HS-27A (cell line): ENCODE measurements around the gene MMP28.

ENCODE experiments used
- DNase-seq: peaks from one replicate; pipeline ENCODE4 v3.0.0-alpha.2; 2012; ENCODE audit warnings: low read depth, missing footprints

The MMP28 gene

DNA sequence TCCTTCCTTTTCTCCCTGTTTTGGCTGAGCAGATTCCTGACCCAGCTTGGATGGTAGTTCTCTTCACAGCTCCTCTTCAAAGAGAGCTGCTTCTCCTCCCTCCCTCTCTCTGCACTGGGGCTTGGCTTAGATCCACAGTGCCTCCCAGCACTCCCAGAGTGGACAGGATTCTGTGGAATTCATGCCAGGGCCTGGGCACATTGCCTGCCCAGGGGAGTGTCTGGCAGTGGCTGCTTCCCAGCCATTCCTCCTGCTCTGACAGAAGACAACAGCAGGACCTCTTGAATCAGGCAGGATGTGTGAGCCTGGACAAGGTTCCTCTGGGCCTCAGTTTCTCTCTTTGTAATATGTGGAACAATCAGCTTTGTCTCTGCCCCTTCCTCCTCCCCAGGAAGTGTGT, 4.5 kb upstream of the MMP28 start:
- no peak for DNase-seq

DNA sequence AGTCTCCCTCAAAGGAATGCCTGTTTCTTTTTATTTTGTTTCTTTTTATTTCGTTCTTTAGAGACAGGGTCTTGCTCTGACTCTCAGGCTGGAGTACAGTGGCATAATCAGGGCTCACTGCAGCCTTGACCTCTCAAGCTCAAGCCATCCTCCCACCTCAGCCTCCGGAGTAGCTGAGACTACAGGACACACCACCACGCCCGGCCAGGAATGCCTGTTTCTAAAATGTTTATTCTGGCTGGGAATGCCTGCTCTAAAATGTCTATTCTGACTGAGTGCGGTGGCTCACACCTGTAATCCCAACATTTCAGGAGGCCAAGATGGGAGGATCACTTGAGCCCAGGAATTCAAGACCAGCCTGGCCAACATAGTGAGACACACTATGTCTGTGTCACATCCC, 2.5 kb upstream of the MMP28 start:
- no peak for DNase-seq

DNA sequence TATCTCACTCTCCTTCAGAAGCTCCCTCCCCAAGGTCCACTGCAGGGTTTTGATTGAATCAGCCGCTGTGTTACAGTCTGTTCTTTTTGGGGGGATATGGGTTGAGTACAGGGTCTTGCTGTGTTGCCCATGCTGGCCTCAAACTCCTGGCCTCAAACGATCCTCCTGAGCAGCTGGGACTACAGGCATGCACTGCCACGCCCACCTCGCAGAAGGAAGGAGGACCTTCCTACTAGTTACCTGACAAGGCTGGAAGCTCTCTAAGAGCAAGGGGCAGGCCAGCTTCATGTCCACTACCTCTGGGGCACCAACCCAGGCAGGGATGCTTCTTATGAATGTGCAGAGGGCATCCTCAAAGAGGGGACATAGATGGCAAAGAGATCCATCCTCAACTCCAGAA, 1.9 kb upstream of the MMP28 start:
- DNase-seq = no peak

DNA sequence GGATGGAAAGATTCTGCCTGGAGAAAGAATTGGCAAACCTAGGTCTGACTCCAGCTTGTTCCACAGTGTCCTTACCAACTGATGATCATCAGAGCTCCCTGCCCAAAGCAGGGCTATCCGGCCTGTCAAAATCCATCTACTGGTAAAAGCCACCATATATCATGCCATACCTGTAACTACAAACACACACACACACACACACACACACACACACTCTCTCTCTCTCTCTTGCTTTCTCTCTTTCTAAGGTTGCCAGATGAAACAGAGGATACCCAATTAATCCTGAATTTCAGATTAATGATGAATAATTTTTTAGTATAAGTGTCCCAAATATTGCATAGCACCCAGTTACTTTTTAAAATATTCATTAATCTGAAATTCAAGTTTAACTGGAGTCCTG, 1.5 kb upstream of the MMP28 start:
- no peak for DNase-seq

DNA sequence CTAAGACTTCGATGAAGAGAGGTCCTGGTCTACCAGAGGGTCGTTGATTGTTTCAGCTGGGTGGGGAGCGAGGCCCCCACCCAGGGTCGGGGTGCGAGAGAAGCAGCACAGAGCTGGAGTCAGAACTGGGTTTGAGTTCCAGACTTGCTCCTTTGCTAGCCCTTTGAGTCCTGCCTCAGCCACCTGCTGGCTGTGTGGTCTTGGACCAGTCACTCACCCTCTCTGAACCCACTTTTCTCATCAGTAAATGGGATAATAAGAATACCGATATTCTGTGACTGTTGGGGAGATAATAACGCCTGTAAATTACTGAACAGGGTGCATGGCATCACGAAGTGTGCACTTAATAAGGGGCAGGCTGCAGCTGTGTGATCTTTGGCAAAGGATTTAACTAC, 427 bp upstream of the MMP28 start:
- DNase-seq = no peak

DNA sequence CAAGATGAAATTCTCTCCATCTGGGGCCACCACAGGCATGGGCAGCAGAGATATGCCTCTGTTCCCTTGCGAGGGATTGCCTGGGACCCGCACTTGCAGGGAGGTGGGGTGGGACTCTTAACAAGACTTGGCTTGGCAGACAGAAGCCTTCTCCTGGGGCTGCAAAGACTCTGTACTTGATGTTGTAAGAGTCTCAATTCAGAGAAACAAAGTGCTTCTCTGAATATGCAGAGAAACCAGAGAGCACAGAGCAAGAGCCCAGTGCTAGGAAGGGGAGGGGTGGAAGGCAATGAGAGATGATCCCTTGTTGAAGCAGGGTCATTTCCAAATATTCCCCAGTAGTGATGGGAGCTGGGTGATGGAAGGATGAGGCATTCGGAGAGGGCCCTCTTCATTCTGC, 2.2 kb downstream of the MMP28 start:
- DNase-seq = no peak

DNA sequence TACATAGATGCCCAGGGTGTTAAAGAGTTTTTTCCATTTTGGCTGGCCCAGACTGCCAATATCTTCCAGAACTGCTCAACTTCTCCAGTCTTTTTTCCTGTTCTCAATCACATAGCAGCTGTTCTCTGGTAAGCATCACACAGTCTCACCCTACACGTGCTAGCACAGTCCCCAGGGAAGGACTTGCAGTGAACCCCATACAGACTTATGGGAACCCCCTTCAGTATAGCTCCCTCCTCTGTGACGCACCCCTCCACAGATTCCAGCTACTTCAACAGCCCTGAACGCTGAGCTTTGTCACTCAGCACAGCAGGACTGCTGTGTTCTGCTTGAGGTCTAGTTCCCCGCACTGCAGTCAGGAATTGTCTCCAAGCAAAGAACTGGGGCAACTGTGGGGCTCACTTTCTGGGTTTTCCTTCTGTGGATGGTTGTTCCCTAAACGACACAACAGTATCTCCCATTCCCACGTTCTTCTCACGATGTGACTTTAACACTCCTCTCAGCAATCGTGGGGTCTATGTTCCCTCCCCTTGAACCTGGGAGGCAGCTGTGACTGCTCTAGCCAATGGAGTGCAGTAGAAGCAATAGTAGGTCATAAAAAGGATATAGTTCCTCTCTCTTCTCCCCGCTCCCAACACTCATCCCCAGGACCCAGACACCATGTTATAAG, 3.6 kb downstream of the MMP28 start:
- DNase-seq = no peak

DNA sequence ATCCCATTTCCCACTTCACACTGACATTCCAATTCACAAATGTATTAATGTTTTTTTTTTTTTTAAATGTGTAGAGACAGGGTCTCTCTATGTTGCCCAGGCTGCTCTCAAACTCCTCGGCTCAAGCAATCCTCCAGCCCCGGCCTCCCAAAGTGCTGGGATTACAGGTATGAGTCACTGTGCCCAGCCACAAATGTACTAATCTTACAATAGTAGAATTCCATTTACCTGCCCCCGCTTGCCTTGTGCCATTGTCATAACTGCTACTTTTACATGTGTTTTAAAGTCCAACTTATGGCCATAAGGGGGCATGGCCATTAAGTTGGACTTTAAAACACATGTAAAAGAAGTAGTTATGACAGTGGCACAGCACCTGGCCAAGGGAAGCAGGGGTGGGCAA, 4.6 kb downstream of the MMP28 start:
- no peak for DNase-seq

DNA sequence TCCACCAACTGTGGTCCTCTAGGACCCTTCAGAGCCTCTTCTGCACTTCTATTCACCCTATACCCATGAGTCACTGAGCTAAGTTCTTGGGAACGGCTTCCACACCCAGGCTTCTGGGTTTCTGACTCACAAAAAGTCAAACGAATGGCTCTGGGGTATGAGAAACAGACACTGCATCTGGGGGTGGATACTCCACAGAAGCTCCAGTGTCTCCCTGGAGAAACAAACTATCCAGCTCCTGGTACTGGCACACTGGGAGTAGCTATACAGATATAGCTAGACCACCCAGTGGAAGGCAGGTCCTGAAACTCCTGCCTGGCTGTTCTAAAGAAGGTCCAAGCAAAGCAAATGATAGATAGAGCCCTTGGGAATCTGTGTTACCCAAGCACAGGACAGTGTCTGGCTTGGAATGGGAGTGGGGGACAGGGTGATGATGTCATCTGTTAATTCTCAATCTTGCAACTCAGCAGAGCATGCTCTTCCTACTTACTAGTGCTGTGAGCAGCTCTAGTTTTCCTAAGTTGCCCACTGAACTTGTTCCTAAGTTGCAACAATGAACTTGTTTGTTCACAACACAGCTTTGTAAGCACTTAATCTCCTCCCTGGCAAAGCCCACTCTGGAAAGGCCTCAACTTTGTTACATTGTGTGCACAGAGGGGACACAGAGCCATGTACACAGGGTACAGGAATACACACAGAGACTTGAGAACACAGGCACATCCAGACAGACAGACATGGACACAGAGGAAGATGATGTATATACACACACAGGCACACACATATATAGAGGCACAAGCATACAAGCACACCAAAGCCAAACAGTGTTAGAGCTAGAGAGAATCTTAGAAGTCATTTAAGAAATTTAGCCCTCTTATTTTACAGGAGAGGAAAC, 6.7 kb downstream of the MMP28 start:
- DNase-seq = no peak

DNA sequence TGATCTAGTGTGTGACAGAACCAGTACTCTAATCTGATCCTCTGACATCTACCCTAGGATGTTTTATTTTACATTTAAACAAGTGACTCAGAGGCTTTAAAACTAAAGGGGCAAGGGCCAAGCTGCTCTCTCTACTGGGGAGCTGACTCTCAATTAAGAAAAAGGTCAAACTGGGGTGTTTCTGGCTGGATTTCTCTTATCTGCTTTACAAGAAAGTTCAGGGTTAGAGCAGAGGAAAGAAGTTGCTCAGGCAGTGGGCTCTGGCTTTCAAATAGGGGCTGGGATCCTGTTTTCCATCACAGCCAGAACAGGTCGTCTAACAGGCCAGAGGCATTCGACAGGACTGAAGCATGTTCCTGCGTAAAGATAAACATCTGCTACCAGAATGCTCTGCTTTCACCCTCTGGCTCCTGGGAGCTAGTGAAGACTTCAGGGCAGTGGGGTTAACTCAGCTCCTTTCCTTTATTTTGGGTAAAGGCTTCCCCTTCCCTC, 8.5 kb downstream of the MMP28 start:
- no peak for DNase-seq

DNA sequence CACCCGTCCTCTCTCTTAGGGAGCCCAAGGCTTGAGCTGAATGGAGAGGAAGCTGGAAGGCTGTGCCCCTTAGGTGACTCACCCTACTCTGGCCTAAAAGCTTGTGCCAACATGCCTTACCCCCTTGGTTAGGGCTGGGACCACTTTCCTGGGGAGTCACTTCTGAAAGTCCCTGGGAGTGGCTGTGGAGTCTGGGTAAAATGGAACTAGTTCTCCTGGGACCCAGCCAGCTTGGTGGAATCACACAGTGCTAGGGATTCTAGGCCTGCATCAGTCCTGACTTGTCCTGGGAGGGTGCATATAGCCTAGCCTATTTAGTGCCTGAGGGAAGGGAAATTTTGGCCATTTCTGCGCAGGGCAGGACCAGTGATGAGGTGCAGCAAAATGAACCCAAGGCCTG, 10.5 kb downstream of the MMP28 start:
- DNase-seq = no peak

DNA sequence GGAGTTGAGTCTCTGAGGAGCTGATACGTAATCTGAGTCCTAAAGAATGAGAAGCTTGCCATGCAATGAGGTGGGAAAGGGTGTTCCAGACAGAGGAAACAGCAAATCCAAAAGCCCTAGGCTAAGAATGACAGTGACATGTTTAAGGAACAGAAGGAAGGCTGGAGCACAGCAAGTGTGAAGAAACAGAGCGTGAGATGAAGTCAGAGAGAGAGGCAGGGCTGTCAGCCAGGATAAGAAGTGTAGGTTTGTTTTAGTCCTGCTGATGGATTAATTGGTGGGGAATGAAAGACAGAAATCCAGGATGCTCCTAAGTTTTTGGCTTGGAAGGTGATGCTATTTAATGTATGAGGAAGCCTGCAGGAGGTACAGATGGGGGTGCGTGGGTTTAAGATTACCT, 14.5 kb downstream of the MMP28 start:
- no peak for DNase-seq

DNA sequence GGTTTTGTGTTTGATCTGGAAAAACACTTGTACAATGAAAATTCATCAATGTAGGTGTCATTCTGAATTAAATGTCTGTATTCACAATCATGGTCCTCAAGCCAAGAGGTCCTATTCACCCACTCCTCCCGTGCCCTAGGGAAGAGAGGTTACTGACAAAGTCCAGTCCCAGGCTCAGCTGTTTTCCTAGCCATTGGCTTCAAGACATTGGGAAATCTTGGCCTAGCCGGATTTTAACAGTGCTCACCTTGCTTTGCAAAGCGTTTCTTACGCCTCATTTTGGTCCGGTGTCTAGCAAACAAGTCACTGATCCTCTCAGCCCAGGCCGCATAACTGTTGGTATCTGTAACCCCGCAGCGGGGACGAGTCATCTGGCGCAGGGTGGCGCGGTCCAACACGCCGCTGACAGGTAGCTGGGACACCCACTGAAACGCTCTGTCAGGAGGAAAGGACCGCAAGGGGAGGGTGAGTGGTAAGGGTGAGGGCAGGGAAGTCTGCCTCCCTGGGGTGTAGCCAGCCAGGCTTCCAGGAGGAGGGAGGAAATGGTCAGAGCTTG, 16.7 kb downstream of the MMP28 start:
- no peak for DNase-seq

DNA sequence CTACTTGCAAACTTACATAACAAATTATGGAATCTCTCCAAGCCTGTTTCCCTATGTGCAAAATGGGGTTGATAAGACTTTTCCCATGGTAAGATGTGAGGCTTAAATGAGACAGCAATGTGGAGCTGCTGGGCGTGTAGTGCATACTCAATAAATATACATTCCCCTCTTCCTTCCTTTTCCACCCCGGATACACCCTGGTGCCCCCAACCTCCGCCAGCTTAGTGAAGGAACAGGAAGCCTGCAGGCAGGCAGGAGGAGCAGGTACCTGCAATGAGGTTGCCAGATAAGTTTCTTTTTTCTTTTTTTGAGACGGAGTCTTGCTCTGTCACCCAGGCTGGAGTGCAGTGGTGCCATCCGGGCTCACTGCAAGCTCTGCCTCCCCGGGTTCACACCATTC, 19.9 kb downstream of the MMP28 start:
- no peak for DNase-seq

DNA sequence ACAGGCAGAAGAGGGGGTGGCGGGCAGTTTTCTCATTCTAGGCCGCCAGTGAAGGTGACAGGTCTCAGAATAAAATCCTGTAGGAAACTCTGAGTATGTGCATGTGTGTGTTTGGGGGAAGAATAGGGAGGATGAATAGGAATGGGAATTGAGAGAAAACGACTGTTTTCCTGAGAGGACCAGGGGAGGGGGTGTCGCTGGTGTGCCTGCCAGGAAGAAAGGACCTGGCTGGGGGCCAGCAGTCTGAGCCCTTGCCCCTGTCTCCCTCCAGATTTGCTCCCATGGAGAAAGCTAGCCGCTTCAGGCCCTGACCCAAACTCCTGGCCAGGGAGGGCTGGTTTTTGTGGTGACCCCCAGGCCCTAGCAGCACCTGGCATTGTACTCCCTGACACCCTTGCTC, 20.4 kb downstream of the MMP28 start:
- DNase-seq = no peak

DNA sequence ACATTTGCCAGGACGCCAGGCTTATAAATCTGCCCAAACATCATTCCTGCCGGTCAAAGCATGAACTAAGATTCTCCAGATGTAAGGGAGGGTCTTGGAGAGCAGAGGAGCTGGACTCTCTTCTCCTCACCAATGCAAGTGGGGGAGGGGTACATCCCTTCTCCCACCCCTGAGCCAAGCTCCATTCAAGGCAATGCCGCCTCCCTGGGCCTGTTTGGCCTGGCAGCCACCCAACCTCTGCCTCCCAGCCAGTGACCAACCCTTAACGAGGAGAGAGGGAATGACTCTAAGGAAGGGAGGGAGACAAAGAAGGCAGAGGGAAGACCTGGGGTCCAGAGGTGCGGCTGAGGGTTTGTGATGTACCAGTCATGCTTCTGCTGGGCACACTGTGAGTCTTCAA, 20.9 kb downstream of the MMP28 start:
- no peak for DNase-seq

DNA sequence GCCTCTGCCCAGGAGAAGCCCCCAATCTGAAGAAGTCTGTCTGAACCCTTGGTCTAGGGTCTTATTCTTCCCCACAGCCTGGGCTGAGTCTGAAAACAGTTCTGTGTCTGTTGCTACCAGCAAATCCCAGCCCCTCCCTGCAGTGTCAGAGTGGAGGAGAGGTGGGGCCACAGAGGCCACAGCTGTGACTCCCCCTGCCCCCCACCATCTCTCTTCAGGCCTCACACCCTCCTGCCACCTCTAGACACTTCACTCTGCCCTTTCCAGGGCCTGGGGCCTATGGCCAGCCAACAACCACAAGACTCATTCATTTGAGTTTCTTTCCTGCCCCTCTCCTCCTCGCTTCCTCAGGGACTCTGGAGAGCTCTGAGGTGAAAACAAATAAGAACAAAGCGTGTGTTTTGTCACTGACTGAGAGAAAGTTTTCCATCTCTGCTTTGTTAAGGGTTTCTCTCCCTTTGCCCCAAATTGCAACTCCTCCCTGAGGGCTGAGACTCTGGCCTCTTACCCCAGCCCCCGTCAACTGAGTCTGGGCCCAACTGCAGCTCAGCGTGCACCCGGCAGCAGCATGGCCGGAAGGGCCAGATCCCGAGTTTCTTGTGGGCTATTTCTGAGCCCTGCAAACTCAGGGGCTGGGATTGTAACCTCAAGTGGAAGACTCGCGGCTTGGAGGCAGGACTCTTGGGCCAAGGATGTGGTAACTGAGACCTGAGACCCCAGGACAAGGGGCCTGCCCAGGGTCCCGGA, 21.6 kb downstream of the MMP28 start:
- DNase-seq = no peak

DNA sequence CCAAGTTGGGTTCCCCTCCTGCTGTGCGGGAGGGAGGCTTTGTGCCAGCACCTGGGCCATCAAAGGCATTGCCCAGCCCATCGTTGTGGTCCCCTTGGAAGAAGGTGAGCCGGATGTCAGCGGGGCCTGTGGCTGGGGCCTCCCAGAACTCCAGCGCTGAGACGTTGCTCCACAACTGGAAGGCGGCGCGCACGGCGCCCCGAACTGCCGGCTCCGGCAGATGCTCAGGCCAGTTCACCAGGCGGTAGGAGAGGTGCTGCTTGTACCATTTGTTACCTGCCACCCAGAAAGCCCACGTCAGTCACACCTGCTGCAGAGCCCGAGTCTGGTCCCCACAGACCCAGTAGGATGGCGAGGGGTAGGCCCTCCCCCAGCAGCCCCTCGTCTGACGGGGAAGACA, 22.3 kb downstream of the MMP28 start:
- DNase-seq = no peak

DNA sequence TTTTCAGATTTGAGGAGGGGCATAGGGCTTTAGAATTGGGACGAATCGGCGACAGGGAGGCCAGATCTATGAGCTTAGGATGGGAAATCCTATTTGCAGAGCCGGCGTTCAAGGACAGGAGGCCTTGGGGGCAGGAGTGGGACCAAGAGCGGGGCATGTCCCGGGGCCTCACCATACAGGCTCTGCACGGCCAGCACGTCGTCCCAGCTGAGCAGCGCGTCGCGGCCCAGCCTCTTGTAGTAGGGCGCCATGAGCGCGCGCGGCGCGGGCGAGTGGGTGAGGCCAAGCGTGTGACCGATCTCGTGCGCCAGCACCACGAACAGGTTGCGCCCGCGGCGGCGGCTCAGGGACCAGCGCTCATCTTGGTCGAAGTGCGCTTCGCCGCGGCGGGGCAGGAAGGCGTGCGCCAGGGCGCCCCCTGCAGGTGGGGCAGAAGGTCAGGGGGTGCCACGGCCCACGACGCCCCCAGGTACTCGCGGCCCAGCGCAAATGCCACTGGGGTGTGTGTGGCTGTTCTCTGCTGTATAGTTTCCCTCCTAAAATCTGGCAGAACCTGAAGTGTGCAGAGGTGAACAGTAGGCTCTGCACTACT, 25.4 kb downstream of the MMP28 start:
- DNase-seq = no peak

DNA sequence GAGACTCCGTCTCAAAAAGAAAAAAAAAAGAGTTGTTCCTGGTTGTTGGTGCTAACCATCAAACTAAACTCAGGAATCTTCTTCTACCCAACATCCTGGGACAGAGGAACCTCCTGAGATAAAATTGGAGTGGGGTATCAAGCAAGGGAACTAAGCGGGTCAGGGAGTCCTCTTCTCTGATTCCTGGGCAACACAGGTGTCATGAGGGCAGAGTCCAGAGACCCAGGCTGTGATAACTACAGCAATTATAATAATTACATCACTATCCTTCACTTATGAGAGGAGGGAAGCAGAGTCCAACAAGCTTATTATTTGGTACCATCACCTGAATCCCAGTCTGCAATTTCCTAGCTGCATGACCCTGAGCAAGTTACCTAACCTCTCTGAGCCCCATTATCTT, 26.6 kb downstream of the MMP28 start:
- no peak for DNase-seq

DNA sequence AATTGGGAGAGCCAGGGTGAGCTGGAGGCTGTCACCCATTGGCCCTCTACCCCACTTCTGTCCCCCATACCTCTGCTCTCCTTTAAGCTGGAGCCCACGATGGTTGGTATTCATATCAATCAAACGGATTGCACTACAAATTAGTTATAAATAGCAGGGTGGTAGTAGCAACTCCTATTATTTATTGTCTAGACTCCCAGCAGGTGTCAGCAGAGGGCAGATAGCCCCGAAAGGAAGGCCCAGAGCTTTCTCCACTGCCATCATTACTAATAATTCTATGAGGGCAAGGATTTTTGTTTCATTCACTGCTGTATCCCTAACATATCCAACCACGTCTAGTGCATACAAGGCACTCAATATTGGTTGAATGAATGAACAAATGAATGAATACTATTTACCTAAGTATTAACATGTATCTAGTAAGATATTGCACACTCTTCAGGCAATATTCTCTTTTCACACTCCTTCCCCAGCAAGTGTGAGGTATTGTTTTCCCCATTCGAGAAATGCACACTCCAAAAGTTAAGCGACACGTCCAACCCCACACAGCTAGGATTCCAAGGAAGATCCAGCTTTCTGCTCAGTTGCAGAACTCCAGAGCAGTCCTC, 28.4 kb downstream of the MMP28 start:
- no peak for DNase-seq

DNA sequence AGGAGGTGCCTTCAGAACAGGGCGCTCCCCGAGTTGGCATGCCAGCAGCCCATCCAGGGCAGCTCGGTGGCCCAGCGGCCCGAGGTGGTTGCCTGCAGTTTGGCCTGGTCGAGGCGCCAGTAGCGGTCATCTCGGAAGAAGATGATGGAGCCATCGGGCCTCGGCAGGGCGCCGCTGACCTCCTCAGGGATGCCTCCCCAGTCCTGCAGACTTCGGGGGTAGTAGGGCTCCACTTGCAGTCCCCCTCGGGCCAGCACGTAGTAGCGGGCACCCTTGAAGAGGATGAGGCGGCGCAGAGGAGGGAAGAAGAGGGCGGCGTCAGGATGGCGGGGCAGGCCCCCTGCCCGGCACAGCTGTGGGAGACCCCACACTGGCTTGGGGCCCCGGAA, 29.0 kb downstream of the MMP28 start:
- no peak for DNase-seq
